A549 (cell line): Measurements from ENCODE around the gene RGS4. TPM values are rescaled to one million over a fixed set of nuclear protein-coding genes. Genes with fewer than 3 reads are reported as not detected.

Experiments used
- ATAC-seq, 2 experiments: fragments of 200-7000 bp in 1 of 2; fragments of >200 bp in 1 of 2; cut with Nextera tagmentation in 1 of 2; cut with Tn5 transposase in 1 of 2; 3 replicates each; pipeline versions ENCODE4 v1.8.0 to v1.9.1; 2018 to 2020; ENCODE audit warnings: mild to moderate bottlenecking in 1 of 2, moderate library complexity in 1 of 2
- CTCF ChIA-PET: fragments of 300-600 bp; sonication (Branson Sonifier 250); formaldehyde crosslinking; extraction: SDS; loops from one replicate; lab custom pipeline; 2021; ENCODE audit warnings: antibody characterized with exemption, inconsistent platforms; lab: Yijun Ruan, JAX
- POLR2A ChIA-PET: fragments of 350-600 bp; formaldehyde crosslinking; extraction: SDS; loops from one replicate; lab custom pipeline; 2021; ENCODE audit warnings: antibody characterized with exemption, inconsistent platforms; lab: Yijun Ruan, JAX
- DNase-seq, 2 experiments: peaks; one replicate each; pipeline versions ENCODE4 v3.0.0 to v3.0.0-alpha.2; 2011 to 2016; ENCODE audit warnings: low read depth in 1 of 2, low spot score in 1 of 2
- FAIRE-seq: peaks from 2 replicates; lab custom pipeline; 2011; peaks lifted over from hg19 to GRCh38; lab: Jason Lieb, UNC
- H3K27ac ChIP-seq, 2 experiments: fragments of >200 bp; sonication (Bioruptor Twin); formaldehyde crosslinking; 3 replicates each; pipeline ENCODE4 v1.5.1; 2016 to 2017
- H3K4me1 ChIP-seq: fragments of >200 bp; sonication (Bioruptor Twin); formaldehyde crosslinking; 3 replicates; pipeline ENCODE4 v1.6.1; 2016
- H3K4me2 ChIP-seq: fragments of >200 bp; sonication (Bioruptor Twin); formaldehyde crosslinking; 3 replicates; pipeline ENCODE4 v1.6.1; 2016
- H3K4me3 ChIP-seq: fragments of >200 bp; sonication (Bioruptor Twin); formaldehyde crosslinking; 3 replicates; pipeline ENCODE4 v1.5.1; 2016
- H3K9me3 ChIP-seq: fragments of >200 bp; sonication (Bioruptor Twin); formaldehyde crosslinking; 3 replicates; pipeline ENCODE4 v1.6.1; 2016
- ATOH8 ChIP-seq: fragments of 250-450 bp; sonication (Bioruptor Pico); IDR thresholded peaks from 2 replicates; pipeline ENCODE4 v1.5.0; 2020; ENCODE audit warnings: low read depth, mild to moderate bottlenecking, moderate library complexity
- CBX8 ChIP-seq: fragments of 200-600 bp; sonication (generic); IDR thresholded peaks from 2 replicates; pipeline ENCODE4 v1.6.1; 2016
- CTCF ChIP-seq: fragments of >200 bp; sonication (Bioruptor Twin); formaldehyde crosslinking; IDR thresholded peaks from 3 replicates; pipeline ENCODE4 v1.5.1; 2016
- EHMT2 ChIP-seq: fragments of 200-600 bp; sonication (generic); IDR thresholded peaks from 2 replicates; pipeline ENCODE4 v1.6.1; 2016; ENCODE audit warnings: antibody characterized with exemption, low read depth, mild to moderate bottlenecking, moderate library complexity
- FOSL2 ChIP-seq, 2 experiments: fragments of 450-650 bp in 1 of 2; fragments of >200 bp in 1 of 2; sonication (Bioruptor Twin) in 1 of 2; formaldehyde crosslinking; IDR thresholded peaks; 2 replicates each; pipeline versions ENCODE4 v1.5.0 to v1.6.1; 2016 to 2020; ENCODE audit warnings: mild to moderate bottlenecking in 1 of 2, moderate library complexity in 1 of 2
- GATA3 ChIP-seq: IDR thresholded peaks from 2 replicates; pipeline ENCODE4 v1.6.1; 2012; ENCODE audit warnings: borderline replicate concordance
- HEYL ChIP-seq: fragments of 250-450 bp; sonication (Bioruptor Pico); IDR thresholded peaks from 2 replicates; pipeline ENCODE4 v1.8.0; 2021; ENCODE audit warnings: mild to moderate bottlenecking, moderate library complexity
- HMGXB4 ChIP-seq: fragments of 250-450 bp; sonication (Bioruptor Pico); IDR thresholded peaks from 2 replicates; pipeline ENCODE4 v1.5.0; 2021; ENCODE audit warnings: mild to moderate bottlenecking, moderate library complexity, borderline replicate concordance
- JUN ChIP-seq, 2 experiments: fragments of >200 bp; sonication (Bioruptor Twin); formaldehyde crosslinking; IDR thresholded peaks; 2 replicates in 1 of 2; 3 replicates in 1 of 2; pipeline ENCODE4 v1.6.1; 2016 to 2017
- JUNB ChIP-seq: fragments of >200 bp; sonication (Bioruptor Twin); formaldehyde crosslinking; IDR thresholded peaks from 2 replicates; pipeline ENCODE4 v1.6.1; 2016
- MAX ChIP-seq: IDR thresholded peaks from 2 replicates; pipeline ENCODE4 v1.6.1; 2012
- MYC ChIP-seq: IDR thresholded peaks from 2 replicates; pipeline ENCODE4 v1.6.1; 2012; ENCODE audit warnings: mild to moderate bottlenecking, inconsistent platforms, low read length, improper control_type of control experiment, borderline replicate concordance
- NFE2L2 ChIP-seq: fragments of 150-350 bp; conservative IDR thresholded peaks from 2 replicates; pipeline ENCODE4 v1.6.1; 2014; ENCODE audit warnings: low read length
- PHF8 ChIP-seq: fragments of 200-600 bp; sonication (generic); IDR thresholded peaks from 2 replicates; pipeline ENCODE4 v1.6.1; 2016; ENCODE audit warnings: low read depth, mild to moderate bottlenecking, antibody characterized with exemption, moderate library complexity, borderline replicate concordance
- POLR2A ChIP-seq: IDR thresholded peaks from 2 replicates; pipeline ENCODE4 v1.6.1; 2012; ENCODE audit warnings: mild to moderate bottlenecking, low read length
- RAD21 ChIP-seq, 2 experiments: fragments of >200 bp in 1 of 2; sonication (Bioruptor Twin) in 1 of 2; formaldehyde crosslinking in 1 of 2; IDR thresholded peaks in 1 of 2; conservative IDR thresholded peaks in 1 of 2; 2 replicates in 1 of 2; 3 replicates in 1 of 2; pipeline ENCODE4 v1.6.1; 2012 to 2018; ENCODE audit warnings: inconsistent platforms in 1 of 2
- REST ChIP-seq: fragments of 200-600 bp; sonication (generic); IDR thresholded peaks from 2 replicates; pipeline ENCODE4 v1.6.1; 2016; ENCODE audit warnings: antibody characterized with exemption, mild to moderate bottlenecking, moderate library complexity
- RFX5 ChIP-seq: fragments of 450-650 bp; IDR thresholded peaks from 2 replicates; pipeline ENCODE4 v1.7.1; 2014; ENCODE audit warnings: antibody characterized with exemption, mild to moderate bottlenecking, moderate library complexity
- SMC3 ChIP-seq: fragments of >200 bp; sonication (Bioruptor Twin); formaldehyde crosslinking; IDR thresholded peaks from 3 replicates; pipeline ENCODE4 v1.6.1; 2018; ENCODE audit warnings: inconsistent platforms
- TFCP2L1 ChIP-seq: fragments of 250-450 bp; sonication (Bioruptor Pico); IDR thresholded peaks from 2 replicates; pipeline ENCODE4 v1.5.0; 2021; ENCODE audit warnings: mild to moderate bottlenecking
- TP53 ChIP-seq: fragments of 250-450 bp; sonication (Bioruptor Pico); IDR thresholded peaks from 2 replicates; pipeline ENCODE4 v1.5.0; 2021; ENCODE audit warnings: mild to moderate bottlenecking, moderate library complexity
- ZC3H11A ChIP-seq: fragments of 450-650 bp; IDR thresholded peaks from 2 replicates; pipeline ENCODE4 v1.6.1; 2014; ENCODE audit warnings: antibody characterized with exemption, mild to moderate bottlenecking
- WGBS: methylation state at CpG from one replicate; pipeline ENCODE4 v1.1.6; 2017; ENCODE audit errors: missing lambda C conversion rate; 5-methylcytosine and 5-hydroxymethylcytosine counted together
- polyA plus RNA-seq, 4 experiments: library from polyadenylated mRNA; depleted of rRNA in 3 of 4; stranded (reverse); fragments of >200 nt; fragmentation: RNase III in 1 of 4; extraction: RNeasy Plus Mini Kit Qiagen cat#74134 plus additional on column Dnase treatment in 1 of 4; gene quantifications; 2 replicates in 3 of 4; 3 replicates in 1 of 4; pipeline ENCODE4 v1.2.3, GENCODE V29; 2011 to 2017
- TF ChIP-seq, protein P1 (sequence below): fragments of >200 bp; sonication (Bioruptor Twin); formaldehyde crosslinking; IDR thresholded peaks from 2 replicates; pipeline ENCODE4 v1.6.1; 2016
- TF ChIP-seq, protein P2 (sequence below): fragments of 150-350 bp; IDR thresholded peaks from 2 replicates; pipeline ENCODE4 v1.6.1; 2014; ENCODE audit warnings: low read depth, mild to moderate bottlenecking, low read length

Gene RGS4
- polyA plus RNA-seq, 2 of the 4 experiments (the other 2 are of a cell fraction), result 0.05 TPM; not detected in 1

DNA sequence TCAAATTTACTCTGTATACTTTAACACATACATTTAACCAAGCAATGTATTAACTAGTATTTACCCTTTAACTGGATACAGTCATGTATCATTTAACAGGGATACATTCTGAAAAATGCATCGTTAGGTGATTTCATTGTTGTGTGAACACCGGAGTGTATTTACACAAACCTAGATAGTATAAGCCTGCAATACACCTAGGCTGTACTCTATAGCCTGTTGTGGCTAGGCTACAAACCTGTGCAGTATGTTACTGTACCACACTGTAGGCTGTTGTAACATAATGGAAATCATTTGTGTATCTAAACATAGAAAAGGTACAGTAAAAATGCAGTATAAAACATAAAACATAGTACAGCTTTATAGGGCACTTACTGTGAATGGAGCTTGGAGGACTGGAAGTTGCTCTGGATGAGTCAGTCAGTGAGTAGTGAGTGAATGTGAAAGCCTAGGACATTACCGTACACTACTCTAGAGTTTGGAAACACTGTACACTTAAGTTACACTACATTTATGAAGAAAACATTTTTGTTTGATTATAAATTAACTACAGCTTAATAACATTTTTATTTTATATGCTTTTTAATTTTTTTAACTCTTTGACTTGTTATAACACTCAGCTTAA is 21.3 kb downstream of the RGS4 start:
- Histone ChIP-seq H3K27ac (no peak overlapping the region), H3K4me1 (no peaks in the 10 kb centered on the region), H3K9me3 (no peaks in the 10 kb centered on the region), H3K4me2 (no peak overlapping the region), H3K4me3 (no peak overlapping the region)
- CTCF ChIA-PET, result no interaction called here
- 7% methylated on average over 3 of the region's 3 CpGs for WGBS
- TF ChIP-seq SMC3 (no peak), HEYL (CRISPR knock-in tag) (no peak), ATOH8 (no peak)
- no peak for DNase-seq
- no peak for FAIRE-seq
- POLR2A ChIA-PET, result no interaction called here
- ATAC-seq, result no peak

DNA sequence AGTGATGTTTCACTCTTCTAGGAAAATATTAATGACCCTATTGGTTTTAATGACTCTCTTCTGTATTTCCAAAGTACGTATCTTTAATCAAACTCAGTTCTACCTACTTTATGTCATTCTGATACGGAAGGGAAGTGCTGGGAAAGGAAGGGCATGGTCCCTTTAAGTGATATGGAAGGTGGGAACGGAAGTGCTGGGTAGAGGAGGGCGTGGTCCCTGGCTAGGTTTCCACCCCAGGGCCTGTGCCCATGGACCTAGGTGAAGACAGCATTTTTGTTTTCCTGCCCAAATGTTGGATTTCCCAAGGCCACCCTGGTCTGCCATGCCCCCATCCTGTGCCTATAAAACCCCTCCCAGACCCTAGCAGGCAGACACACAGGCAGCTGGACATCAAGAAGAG is 24.0 kb downstream of the RGS4 start:
- Histone ChIP-seq H3K4me2 (no peak overlapping the region), H3K9me3 (no peaks in the 10 kb centered on the region)
- no peak for TF ChIP-seq JUNB
- no peak for TF ChIP-seq TP53
- TF ChIP-seq FOSL2 (IDR thresholded peaks at IDR 0.05), result no peak
- no peak for TF ChIP-seq FOSL2 (CRISPR knock-in tag; IDR thresholded peaks at IDR 0.05)
- TF ChIP-seq, protein P1, sequence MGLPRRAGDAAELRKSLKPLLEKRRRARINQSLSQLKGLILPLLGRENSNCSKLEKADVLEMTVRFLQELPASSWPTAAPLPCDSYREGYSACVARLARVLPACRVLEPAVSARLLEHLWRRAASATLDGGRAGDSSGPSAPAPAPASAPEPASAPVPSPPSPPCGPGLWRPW, result no peak
- TF ChIP-seq RFX5, result no peak
- no peak for TF ChIP-seq MYC
- no peak for TF ChIP-seq ZC3H11A
- no peak for TF ChIP-seq POLR2A
- no peak for TF ChIP-seq MAX
- no peak for TF ChIP-seq NFE2L2
- no peak for TF ChIP-seq EHMT2
- no peak for TF ChIP-seq HMGXB4 (CRISPR knock-in tag)
- TF ChIP-seq, all 56 proteins: peak for 0
- no peak overlapping the region for H3K4me3 ChIP-seq
- no peak for ATAC-seq
- FAIRE-seq, result no peak
- 27% methylated on average over 4 of the region's 4 CpGs for WGBS
- ChIA-PET CTCF (no interaction called here), POLR2A (no interaction called here)
- DNase-seq, result no peak
- H3K4me1 ChIP-seq, result no peaks in the 10 kb centered on the region
- no peak overlapping the region for H3K27ac ChIP-seq

GRCh38 chr1:163093579-163093978 is 24.4 kb downstream of the RGS4 start:
- no peak overlapping the region for H3K4me2 ChIP-seq
- H3K9me3 ChIP-seq, result no peaks in the 10 kb centered on the region
- H3K4me1 ChIP-seq, result no peaks in the 10 kb centered on the region
- 54% methylated on average over 9 of the region's 9 CpGs for WGBS
- ATAC-seq, result no peak
- CTCF ChIA-PET, result no interaction called here
- FAIRE-seq, result no peak
- no peak overlapping the region for H3K4me3 ChIP-seq
- POLR2A ChIA-PET, result no interaction called here
- H3K27ac ChIP-seq, result no peak overlapping the region
- no peak for DNase-seq
- TF ChIP-seq TFCP2L1 (CRISPR knock-in tag) (no peak), RAD21 (conservative IDR thresholded peaks at IDR 0.05 in 1 of 2, IDR thresholded peaks at IDR 0.05 in 1 of 2) (no peak), JUNB (no peak), CTCF (no peak), PHF8 (no peak), POLR2A (no peak), CBX8 (no peak), GATA3 (no peak), RFX5 (no peak), HEYL (CRISPR knock-in tag) (no peak), REST (no peak), JUN (IDR thresholded peaks at IDR 0.05) (no peak)
- TF ChIP-seq, protein P2, sequence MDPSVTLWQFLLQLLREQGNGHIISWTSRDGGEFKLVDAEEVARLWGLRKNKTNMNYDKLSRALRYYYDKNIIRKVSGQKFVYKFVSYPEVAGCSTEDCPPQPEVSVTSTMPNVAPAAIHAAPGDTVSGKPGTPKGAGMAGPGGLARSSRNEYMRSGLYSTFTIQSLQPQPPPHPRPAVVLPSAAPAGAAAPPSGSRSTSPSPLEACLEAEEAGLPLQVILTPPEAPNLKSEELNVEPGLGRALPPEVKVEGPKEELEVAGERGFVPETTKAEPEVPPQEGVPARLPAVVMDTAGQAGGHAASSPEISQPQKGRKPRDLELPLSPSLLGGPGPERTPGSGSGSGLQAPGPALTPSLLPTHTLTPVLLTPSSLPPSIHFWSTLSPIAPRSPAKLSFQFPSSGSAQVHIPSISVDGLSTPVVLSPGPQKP, result no peak
